Panc1 (cell line): ENCODE measurements around the gene CBARP. TPM values are rescaled to one million over a fixed set of nuclear protein-coding genes. Genes with fewer than 3 reads are reported as not detected.

ENCODE experiments used
- ATAC-seq: fragments of 200-7000 bp; cut with Tn5 transposase; 2 replicates; pipeline ENCODE4 v1.9.1; 2020; ENCODE audit warnings: mild to moderate bottlenecking, moderate library complexity
- BruUV-seq: library from RNA; stranded (reverse); fragments of 400-500 nt; replicated peaks from 2 replicates; lab custom pipeline; 2021; lab: Mats Ljungman, UMichigan
- CTCF ChIA-PET: fragments of 300-600 bp; sonication (Branson Sonifier 250); formaldehyde crosslinking; loops from one replicate; lab custom pipeline; 2022; ENCODE audit warnings: antibody characterized with exemption; lab: Charles Lee
- POLR2A ChIA-PET: fragments of 300-600 bp; sonication (Branson Sonifier 250); formaldehyde crosslinking; loops from one replicate; lab custom pipeline; 2022; ENCODE audit warnings: antibody characterized with exemption; lab: Charles Lee
- DNase-seq: peaks from one replicate; pipeline ENCODE4 v3.0.0-alpha.2; 2010; ENCODE audit warnings: low read depth, low spot score
- H3K27ac ChIP-seq: 2 replicates; pipeline ENCODE4 v1.5.1; 2011; ENCODE audit warnings: mild to moderate bottlenecking, low read length, inconsistent platforms
- H3K27me3 ChIP-seq: fragments of 200-500 bp; sonication (Bioruptor generic); 2 replicates; pipeline ENCODE4 v1.6.0; 2014; ENCODE audit warnings: low read length, inconsistent platforms; ENCODE audit not compliant: control insufficient read depth, insufficient read depth
- H3K36me3 ChIP-seq: fragments of 200-500 bp; sonication (Bioruptor generic); 2 replicates; pipeline ENCODE4 v1.5.1; 2014; ENCODE audit warnings: inconsistent platforms, mild to moderate bottlenecking, low read length, moderate library complexity; ENCODE audit not compliant: control insufficient read depth, insufficient read depth
- H3K4me1 ChIP-seq: 2 replicates; pipeline ENCODE4 v1.5.1; 2011; ENCODE audit warnings: inconsistent platforms, mild to moderate bottlenecking, low read length, moderate library complexity; ENCODE audit not compliant: control insufficient read depth, insufficient read depth
- H3K4me3 ChIP-seq, 2 experiments: 2 replicates each; pipeline ENCODE4 v1.5.1; 2011 to 2012; ENCODE audit warnings: low read depth in 2 of 2, low read length in 2 of 2, mild to moderate bottlenecking in 2 of 2, inconsistent platforms in 1 of 2, moderate library complexity in 1 of 2
- H3K9me3 ChIP-seq: fragments of 200-500 bp; sonication (Bioruptor generic); 2 replicates; pipeline ENCODE4 v1.5.1; 2014; ENCODE audit warnings: low read depth, mild to moderate bottlenecking, inconsistent platforms, low read length, moderate library complexity; ENCODE audit not compliant: control insufficient read depth, insufficient read depth
- CTCF ChIP-seq: fragments of 450-650 bp; IDR thresholded peaks from 2 replicates; pipeline ENCODE4 v1.5.1; 2017; ENCODE audit warnings: mild to moderate bottlenecking
- POLR2AphosphoS5 ChIP-seq: IDR thresholded peaks from 2 replicates; pipeline ENCODE4 v1.6.1; 2012; ENCODE audit warnings: mild to moderate bottlenecking, low read depth, low read length, moderate library complexity
- REST ChIP-seq, 2 experiments: IDR thresholded peaks; 2 replicates each; pipeline ENCODE4 v1.6.1; 2011 to 2012; ENCODE audit warnings: low read depth in 2 of 2, control low read depth in 1 of 2, low read length in 1 of 2, mild to moderate bottlenecking in 1 of 2, moderate library complexity in 1 of 2; ENCODE audit not compliant: insufficient read depth in 1 of 2
- SIN3A ChIP-seq: IDR thresholded peaks from 2 replicates; pipeline ENCODE4 v1.6.1; 2012; ENCODE audit warnings: low read depth, mild to moderate bottlenecking, low read length, moderate library complexity, borderline replicate concordance; ENCODE audit not compliant: insufficient read depth
- TCF7L2 ChIP-seq: IDR thresholded peaks from 2 replicates; pipeline ENCODE4 v1.6.1; 2011; ENCODE audit warnings: mild to moderate bottlenecking, low read depth, low read length, inconsistent platforms
- in situ Hi-C: cut with HindIII; loops from 2 replicates; pipeline ENCODE4 v1.10.0; 2016; ENCODE audit warnings: low sequenced_read_pairs, low pct_unique_long_range_greater_than_20kb
- intact Hi-C: fragments of 100-400 bp; cut with micrococcal nuclease; formaldehyde crosslinking; loops from one replicate; pipeline ENCODE4 v1.10.0; 2022; ENCODE audit not compliant: unreplicated experiment
- total RNA-seq: library from RNA; stranded (reverse); gene quantifications from one replicate; pipeline ENCODE4 v1.2.1, GENCODE V29; 2021; ENCODE audit not compliant: unreplicated experiment

Gene CBARP
- total RNA-seq, 1 experiment from 2014 or later: 14.5 TPM

GRCh38 chr19:1240925-1241324 lies 3.1 kb upstream of the CBARP start:
- in situ Hi-C loops: no loop called here

More at GRCh38 chr19:1240925-1241324, 3.1 kb upstream of the CBARP start:
- BruUV-seq: no TSS peak
- peak overlapping the region; percentile 67 to 70 for H3K4me3 ChIP-seq
- no peaks in the 10 kb centered on the region; the same call in 1 of the 2 replicates for H3K36me3 ChIP-seq
- ChIA-PET POLR2A (no interaction called here), CTCF (interaction anchor here (1.0 kb wide), 1 partner anchor 177 kb away, joined by 4 read pairs; no protein-coding TSS in a partner anchor)
- peak overlapping the region; percentile 69 for H3K27ac ChIP-seq
- ATAC-seq (no peak), DNase-seq (no peak)
- peaks cover 39% of the 10 kb centered on the region for H3K4me1 ChIP-seq
- no peaks in the 10 kb centered on the region for H3K27me3 ChIP-seq
- no peaks in the 10 kb centered on the region for H3K9me3 ChIP-seq
- intact Hi-C loops: no loop called here
- no peak for TF ChIP-seq REST (IDR thresholded peaks at IDR 0.05; ENCODE audit: insufficient read depth in 1 of 2, low read depth in 2 of 2, low read length in 1 of 2)
- no peak for TF ChIP-seq TCF7L2
- no peak for TF ChIP-seq CTCF
- no peak for TF ChIP-seq SIN3A
- TF ChIP-seq POLR2AphosphoS5: no peak
